Activated CD4-positive, alpha-beta T cell treated with anti-CD3 and anti-CD28 coated beads, Interleukin-10, Interleukin-2, amounts not matched to agents 100 ng/mL and 50 ng/mL, durations not matched to agents 16 hours and 8 hours (primary cell): Measurements from ENCODE around the gene RGL3.
A peak's percentile ranks its signal among the peaks of the same experiment; 100 is the strongest.
"Not testable (repeated sequence)": the region's sequence is repeated elsewhere in the genome, so short reads cannot be mapped to it uniquely, and the experiment has no call there.

Experiments
- DNase-seq: peaks from one replicate; pipeline ENCODE4 v3.0.0-alpha.2; 2020

RGL3 gene

DNA sequence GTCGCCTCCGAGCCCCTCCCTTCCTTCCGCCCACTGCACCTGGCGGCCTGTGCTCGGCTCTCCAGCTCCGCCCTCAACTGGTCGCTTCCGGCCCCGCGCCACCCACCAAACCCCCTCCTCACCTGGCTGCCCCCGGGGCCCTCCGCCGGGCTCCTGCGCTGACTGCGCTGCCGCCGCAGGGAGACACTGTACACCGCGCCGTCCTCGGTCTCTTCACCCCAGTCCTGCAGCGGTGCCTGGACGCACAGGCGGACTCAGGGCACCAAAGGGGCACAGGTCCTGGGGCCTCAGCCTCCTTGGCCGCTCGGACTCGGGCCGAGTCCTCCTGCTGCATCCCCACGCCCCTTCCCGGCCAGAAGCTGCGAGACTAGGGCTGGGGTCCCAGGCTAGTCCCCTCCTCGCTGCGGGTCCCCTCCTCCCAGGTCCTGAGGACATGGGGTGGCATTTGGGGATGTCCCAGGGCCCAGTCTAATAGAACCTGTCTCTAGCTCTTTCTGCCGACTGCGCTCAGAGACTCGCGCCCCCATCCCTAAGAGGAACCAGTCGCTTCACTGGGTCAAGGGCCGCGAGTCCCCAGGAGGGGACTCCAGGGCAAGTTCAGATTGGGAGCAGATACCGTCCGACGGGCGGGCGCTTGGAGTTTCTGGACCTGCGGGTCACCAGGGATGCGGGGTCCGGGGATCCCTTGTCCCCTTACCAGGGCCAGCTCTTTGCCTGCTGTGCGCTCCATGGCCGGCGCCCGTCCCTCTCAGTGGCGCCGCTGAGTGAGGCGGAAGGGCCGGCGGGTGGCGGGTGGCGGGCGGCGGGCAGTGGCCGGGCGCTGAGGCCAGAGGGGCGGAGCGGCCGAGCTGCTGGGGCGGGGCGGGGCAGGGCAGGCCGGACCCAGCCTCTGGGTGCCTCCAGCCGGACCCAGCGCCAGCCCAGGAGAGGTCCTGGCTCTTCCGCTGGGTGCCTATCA, at the start of gene RGL3:
Gene RGL3 (minus strand): TSS at position 766 of the 958 bp plus-strand sequence. CDS start 36 bp downstream, at position 730.
- DNase-seq: no peak

DNA sequence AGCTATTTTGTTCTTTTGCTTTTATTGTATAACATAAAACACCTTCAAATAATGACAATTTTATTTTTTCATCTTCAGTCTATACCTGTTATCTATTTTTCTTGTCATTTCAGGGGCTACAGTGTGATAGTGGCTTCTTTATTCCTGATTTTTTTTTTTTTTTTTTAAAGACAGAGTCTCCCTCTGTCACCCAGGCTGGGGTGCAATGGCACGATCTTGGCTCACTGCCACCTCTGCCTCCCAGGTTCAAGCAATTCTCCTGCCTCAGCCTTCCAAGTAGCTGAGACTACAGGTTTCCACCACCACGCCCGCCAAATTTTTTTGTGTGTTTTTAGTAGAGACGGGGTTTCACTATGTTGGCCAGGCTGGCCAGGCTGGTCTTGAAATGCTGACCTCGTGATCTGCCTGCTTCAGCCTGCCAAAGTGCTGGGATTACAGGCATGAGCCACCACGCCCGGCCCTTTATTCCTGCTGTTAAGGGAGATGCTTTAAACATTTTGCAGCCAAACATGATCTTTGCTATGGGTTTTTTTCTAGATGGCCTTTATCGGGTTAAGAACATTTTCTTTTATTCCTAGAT, 49.2 kb upstream of the RGL3 start:
- not testable (repeated sequence) for DNase-seq

GRCh38 chr19:11465600-11465999, 46.5 kb upstream of the RGL3 start:
- no peak for DNase-seq

DNA sequence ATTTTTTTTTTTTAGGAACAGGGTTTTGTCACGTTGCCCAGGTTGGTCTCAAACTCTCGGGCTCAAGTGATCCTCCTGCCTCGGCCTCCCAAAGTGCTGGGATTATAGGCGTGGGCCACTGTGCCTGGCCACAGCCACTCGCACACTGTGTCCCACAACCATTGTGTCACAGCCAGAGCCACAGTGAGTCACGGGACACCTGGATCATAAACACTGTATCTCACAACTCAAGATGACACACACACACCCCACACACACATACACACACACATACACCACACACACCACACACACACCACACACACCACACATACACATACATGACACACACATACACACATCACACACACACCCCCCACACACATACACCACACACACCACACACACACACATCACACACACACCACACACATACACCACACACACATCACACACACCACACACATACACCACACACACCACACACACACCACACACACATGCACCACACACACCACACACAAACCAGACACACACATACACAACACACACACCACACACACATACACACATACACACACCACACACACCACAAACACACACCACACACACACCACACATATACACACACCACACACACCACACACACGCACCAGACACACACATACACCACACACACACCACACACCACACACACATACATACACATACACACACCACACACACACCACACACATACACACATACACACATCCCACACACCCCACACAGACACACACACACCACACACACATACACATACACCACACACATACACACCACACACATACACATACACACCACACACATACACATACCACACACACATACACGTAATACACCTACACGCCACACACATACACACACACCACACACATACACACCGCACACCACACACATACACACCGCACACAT, 45.5 kb upstream of the RGL3 start:
- DNase-seq: no peak

DNA sequence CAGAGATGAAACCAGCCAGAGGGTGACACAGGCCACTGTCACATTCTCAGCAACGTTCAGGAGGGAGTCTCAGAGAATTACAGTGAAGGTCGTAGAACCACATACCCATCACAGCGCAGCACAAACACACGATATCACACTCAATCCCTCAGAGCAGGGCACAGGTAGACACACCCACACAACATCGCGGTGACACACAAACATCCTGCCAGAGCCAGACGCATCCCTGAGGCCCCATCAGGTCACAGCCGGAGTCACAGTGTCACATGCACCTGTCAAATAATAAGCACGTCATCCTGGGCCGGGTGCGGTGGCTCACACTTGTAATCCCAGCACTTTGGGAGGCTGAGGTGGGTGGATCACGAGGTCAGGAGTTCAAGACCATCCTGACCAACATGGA, 44.3 kb upstream of the RGL3 start:
- DNase-seq: no peak

DNA sequence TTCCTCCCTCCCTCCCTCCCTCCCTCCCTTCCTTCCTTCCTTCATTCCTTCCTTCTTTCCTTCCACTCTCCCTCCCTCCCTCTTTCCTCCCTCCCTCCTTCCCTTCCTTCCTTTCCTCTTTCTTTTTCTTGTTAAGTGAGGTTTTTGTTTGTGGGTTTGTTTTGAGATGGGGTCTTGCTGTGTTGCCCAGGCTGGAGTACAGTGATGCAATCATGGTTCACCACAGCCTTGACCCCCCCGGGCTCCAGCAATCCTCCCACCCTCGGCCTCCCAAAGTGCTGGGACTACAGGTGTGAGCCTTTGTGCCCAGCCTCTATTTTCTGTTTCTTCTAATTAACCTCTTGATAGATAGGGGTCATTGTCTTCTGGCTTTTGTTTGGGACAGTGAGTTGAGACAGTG, 42.3 kb upstream of the RGL3 start:
- no peak for DNase-seq

- DNase-seq: no peak
Measured at GRCh38 chr19:11460207-11460606, 41.1 kb upstream of the RGL3 start.

DNA sequence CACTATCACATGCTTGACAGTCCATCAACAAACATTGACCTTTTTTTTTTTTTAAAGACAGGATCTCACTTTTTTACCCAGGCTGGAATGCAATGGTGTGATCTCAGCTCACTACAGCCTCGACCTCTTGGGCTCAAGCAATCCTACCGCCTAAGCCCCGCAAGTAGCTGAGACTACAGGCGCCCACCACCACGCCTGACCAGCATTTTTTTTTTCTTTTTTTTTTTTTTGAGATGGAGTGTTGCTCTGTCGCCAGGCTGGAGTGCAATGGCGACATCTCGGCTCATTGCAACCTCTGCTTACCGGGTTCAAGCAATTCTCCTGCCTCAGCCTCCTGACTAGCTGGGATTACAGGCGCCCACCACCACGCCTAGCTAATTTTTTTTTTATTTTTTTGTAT, 39.8 kb upstream of the RGL3 start:
- not testable (repeated sequence) for DNase-seq

- DNase-seq: no peak
Measured at GRCh38 chr19:11458236-11458900, 39.3 kb upstream of the RGL3 start.

GRCh38 chr19:11457831-11458230, 38.7 kb upstream of the RGL3 start:
- no peak for DNase-seq

- DNase-seq: no peak
Measured at GRCh38 chr19:11457115-11457514, 38.0 kb upstream of the RGL3 start.

DNA sequence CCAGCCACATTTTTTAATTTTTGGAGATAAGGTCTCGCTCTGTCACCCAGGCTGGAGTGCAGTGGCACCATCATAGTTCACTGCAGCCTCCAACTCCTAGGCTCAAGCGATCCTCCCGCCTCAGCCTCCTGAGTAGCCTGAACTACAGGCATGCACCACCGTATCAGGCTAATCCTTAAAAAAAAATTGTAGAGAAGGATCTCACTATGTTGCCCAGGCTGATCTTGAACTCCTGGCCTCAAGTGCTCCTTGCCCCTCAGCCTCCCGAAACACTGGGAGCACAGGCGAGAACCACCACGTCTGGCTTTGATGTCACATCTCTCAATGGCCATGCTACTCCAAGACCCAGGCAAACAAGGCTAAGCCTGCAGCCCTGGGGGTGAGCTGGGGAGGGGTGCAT, 37.5 kb upstream of the RGL3 start:
- no peak for DNase-seq

DNA sequence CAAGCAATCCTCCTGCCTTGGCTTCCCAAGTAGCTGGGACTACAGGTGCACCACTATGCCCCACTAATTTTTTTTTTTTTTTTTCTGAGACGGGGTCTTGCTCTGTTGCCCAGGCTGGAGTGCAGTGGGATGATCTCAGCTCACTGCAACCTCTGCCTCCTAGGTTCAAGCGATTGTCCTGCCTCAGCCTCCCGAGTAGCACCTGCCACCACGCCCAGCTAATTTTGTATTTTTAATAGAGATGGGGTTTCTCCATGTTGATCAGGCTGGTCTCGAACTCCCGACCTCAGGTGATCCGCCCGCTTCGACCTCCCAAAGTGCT, 36.1 kb upstream of the RGL3 start:
- not testable (repeated sequence) for DNase-seq

DNA sequence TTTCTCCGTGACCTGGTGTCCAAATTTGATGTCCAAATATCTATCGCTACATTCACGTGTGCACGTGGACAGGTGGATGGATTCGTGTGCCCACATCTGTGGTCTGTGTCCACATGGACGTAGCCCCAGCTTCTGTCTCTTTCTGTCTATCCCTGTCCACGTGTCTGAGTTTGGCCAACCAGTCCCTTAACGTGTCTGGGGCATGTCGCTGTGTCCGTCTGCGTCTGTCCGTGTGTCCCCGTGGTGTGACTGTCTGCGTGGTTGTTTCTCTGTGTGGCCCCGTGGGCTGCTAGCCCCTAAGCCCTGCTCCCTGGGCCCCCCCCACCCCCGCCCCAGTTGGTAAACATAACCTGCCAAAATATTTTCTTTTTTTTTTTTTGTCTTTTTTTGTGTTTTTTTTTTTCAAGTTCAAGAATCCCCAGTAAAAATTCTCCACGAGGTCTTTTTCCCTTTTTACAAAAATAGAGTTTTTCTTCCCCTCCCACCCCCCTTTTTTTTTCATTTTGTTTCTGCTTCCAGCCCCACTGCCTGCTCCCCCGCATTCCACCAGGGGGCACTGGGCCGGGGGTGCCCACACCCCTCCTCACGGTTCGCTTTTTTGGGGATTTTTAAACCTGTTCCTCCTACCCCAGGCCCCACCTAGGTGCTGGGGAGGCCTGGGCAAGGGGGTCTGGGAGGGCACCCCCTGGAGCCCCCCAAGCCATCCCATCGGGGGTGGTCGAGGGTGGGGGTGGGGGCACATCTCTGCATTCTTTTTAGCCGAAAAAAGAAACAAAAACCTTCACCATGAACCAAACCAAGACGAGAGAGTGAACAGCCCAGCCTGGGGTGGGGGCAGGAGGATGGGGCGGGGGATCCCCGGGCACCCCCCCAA, 34.6 kb upstream of the RGL3 start:
- peak; percentile 18 for DNase-seq

- DNase-seq: no peak
Measured at GRCh38 chr19:11452620-11453310, 33.7 kb upstream of the RGL3 start.

GRCh38 chr19:11451871-11452619, 32.9 kb upstream of the RGL3 start:
- DNase-seq: no peak

DNA sequence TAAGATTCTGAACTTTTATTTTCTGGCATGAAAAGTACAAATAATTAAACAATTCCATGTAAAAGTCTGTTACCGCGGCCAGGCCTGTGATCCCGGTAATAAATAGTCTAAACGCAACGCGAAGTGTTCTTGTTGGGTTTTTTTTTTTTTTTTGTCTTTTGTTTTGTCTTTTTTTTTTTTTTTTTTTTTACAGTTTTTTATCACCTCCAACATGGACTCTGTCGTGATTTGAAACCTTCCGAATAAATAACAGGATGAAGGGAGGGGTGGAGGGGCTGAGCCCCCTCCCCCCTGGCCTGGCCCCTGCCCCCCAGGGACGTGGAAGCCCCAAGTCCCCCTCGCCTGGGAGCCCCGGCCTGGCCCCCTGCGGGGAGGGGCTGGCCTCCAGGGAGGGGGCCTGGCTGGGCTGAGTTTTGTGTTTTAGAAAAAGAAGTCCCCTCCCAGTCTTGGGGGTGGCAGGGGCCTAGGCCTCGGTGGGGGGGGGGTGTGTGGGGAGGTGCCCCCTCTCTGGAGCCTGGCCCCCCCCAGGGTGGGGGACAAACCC, 32.3 kb upstream of the RGL3 start:
- DNase-seq: no peak

- DNase-seq: no peak
Measured at GRCh38 chr19:11450570-11451326, 31.6 kb upstream of the RGL3 start.

GRCh38 chr19:11448923-11449554, 29.9 kb upstream of the RGL3 start:
- no peak for DNase-seq
